ENCODE results near the gene IGSF9. TPM values are rescaled to one million over a fixed set of nuclear protein-coding genes. Genes with fewer than 3 reads are reported as not detected.

Gene IGSF9
- total RNA-seq, 1 experiment from 2014 or later = 0.03 TPM

GRCh38 chr1:159952932-159953331 is 7.5 kb upstream of the IGSF9 start:
- in situ Hi-C loops (cut with HindIII; ENCODE audit: low pct_unique_long_range_greater_than_20kb, low sequenced_read_pairs) = no loop called here

GRCh38 chr1:159951551-159951950 is 6.1 kb upstream of the IGSF9 start:
- DNase-seq (ENCODE audit: low read depth) = no peak
- in situ Hi-C loops (cut with HindIII; ENCODE audit: low pct_unique_long_range_greater_than_20kb, low sequenced_read_pairs) = no loop called here

More at GRCh38 chr1:159952932-159953331, 7.5 kb upstream of the IGSF9 start:
- DNase-seq (ENCODE audit: low read depth) = no peak

- in situ Hi-C loops (cut with HindIII; ENCODE audit: low pct_unique_long_range_greater_than_20kb, low sequenced_read_pairs) = no loop called here
- no peak for DNase-seq (ENCODE audit: low read depth)
Measured at GRCh38 chr1:159951016-159951415, 5.6 kb upstream of the IGSF9 start.

- no peak for DNase-seq (ENCODE audit: low read depth)
- in situ Hi-C loops (cut with HindIII; ENCODE audit: low pct_unique_long_range_greater_than_20kb, low sequenced_read_pairs) = no loop called here
Measured at GRCh38 chr1:159949981-159950381, 4.6 kb upstream of the IGSF9 start.

GRCh38 chr1:159949123-159949522 is 3.7 kb upstream of the IGSF9 start:
- in situ Hi-C loops (cut with HindIII; ENCODE audit: low pct_unique_long_range_greater_than_20kb, low sequenced_read_pairs) = no loop called here
- no peak for DNase-seq (ENCODE audit: low read depth)

GRCh38 chr1:159947942-159948341 is 2.5 kb upstream of the IGSF9 start:
- in situ Hi-C loops (cut with HindIII; ENCODE audit: low pct_unique_long_range_greater_than_20kb, low sequenced_read_pairs) = no loop called here
- no peak for DNase-seq (ENCODE audit: low read depth)

- in situ Hi-C loops (cut with HindIII; ENCODE audit: low pct_unique_long_range_greater_than_20kb, low sequenced_read_pairs) = no loop called here
- DNase-seq (ENCODE audit: low read depth) = no peak
Measured at GRCh38 chr1:159946242-159947187, 1.1 kb upstream of the IGSF9 start.

GRCh38 chr1:159944623-159945455 is 574 bp downstream of the IGSF9 start:
- DNase-seq (ENCODE audit: low read depth) = no peak
- in situ Hi-C loops (cut with HindIII; ENCODE audit: low pct_unique_long_range_greater_than_20kb, low sequenced_read_pairs) = no loop called here

GRCh38 chr1:159943908-159944622 is 1.3 kb downstream of the IGSF9 start:
- in situ Hi-C loops (cut with HindIII; ENCODE audit: low pct_unique_long_range_greater_than_20kb, low sequenced_read_pairs) = no loop called here

GRCh38 chr1:159943278-159943640 is 2.2 kb downstream of the IGSF9 start:
- DNase-seq (ENCODE audit: low read depth) = no peak
- in situ Hi-C loops (cut with HindIII; ENCODE audit: low pct_unique_long_range_greater_than_20kb, low sequenced_read_pairs) = no loop called here

More at GRCh38 chr1:159943908-159944622, 1.3 kb downstream of the IGSF9 start:
- DNase-seq (ENCODE audit: low read depth) = no peak

GRCh38 chr1:159942632-159943277 is 2.7 kb downstream of the IGSF9 start:
- in situ Hi-C loops (cut with HindIII; ENCODE audit: low pct_unique_long_range_greater_than_20kb, low sequenced_read_pairs) = no loop called here
- no peak for DNase-seq (ENCODE audit: low read depth)

GRCh38 chr1:159941591-159942560 is 3.5 kb downstream of the IGSF9 start:
- in situ Hi-C loops (cut with HindIII; ENCODE audit: low pct_unique_long_range_greater_than_20kb, low sequenced_read_pairs) = no loop called here
- no peak for DNase-seq (ENCODE audit: low read depth)

- in situ Hi-C loops (cut with HindIII; ENCODE audit: low pct_unique_long_range_greater_than_20kb, low sequenced_read_pairs) = no loop called here
- DNase-seq (ENCODE audit: low read depth) = no peak
Measured at GRCh38 chr1:159941141-159941540, 4.3 kb downstream of the IGSF9 start.

GRCh38 chr1:159940006-159940620 is 5.3 kb downstream of the IGSF9 start:
- DNase-seq (ENCODE audit: low read depth) = no peak
- in situ Hi-C loops (cut with HindIII; ENCODE audit: low pct_unique_long_range_greater_than_20kb, low sequenced_read_pairs) = no loop called here

- DNase-seq (ENCODE audit: low read depth) = no peak
- in situ Hi-C loops (cut with HindIII; ENCODE audit: low pct_unique_long_range_greater_than_20kb, low sequenced_read_pairs) = no loop called here
Measured at GRCh38 chr1:159939678-159940002, 5.8 kb downstream of the IGSF9 start.

GRCh38 chr1:159938905-159939677 is 6.3 kb downstream of the IGSF9 start:
- in situ Hi-C loops (cut with HindIII; ENCODE audit: low pct_unique_long_range_greater_than_20kb, low sequenced_read_pairs) = no loop called here
- DNase-seq (ENCODE audit: low read depth) = no peak

All from Caki2 (cell line).